WTC11 (cell line): ENCODE results near the gene TUBE1. TPM values are rescaled to one million over a fixed set of nuclear protein-coding genes. Genes with fewer than 3 reads are reported as not detected.

Experiments
- ATAC-seq: fragments of 200-7000 bp; cut with Tn5 transposase; 2 replicates; pipeline ENCODE4 v1.10.0; 2021; ENCODE audit warnings: mild to moderate bottlenecking, moderate library complexity
- CTCF ChIA-PET: fragments of 300-600 bp; sonication (Branson Sonifier 250); formaldehyde crosslinking; loops from one replicate; lab custom pipeline; 2021; ENCODE audit warnings: antibody characterized with exemption; lab: Charles Lee
- POLR2A ChIA-PET: fragments of 350-600 bp; sonication (Branson Sonifier 250); formaldehyde crosslinking; loops from one replicate; lab custom pipeline; 2021; ENCODE audit warnings: antibody characterized with exemption; lab: Charles Lee
- DNase-seq: peaks from one replicate; pipeline ENCODE4 v3.0.0; 2021; ENCODE audit warnings: low spot score
- H3K27ac Mint-ChIP-seq: 2 replicates; pipeline ENCODE4 v1.8.0; 2021; ENCODE audit warnings: mixed read lengths
- H3K27me3 Mint-ChIP-seq: 2 replicates; pipeline ENCODE4 v1.8.0; 2021; ENCODE audit warnings: low read depth, mild to moderate bottlenecking, moderate library complexity, mixed read lengths
- H3K36me3 Mint-ChIP-seq: 2 replicates; pipeline ENCODE4 v1.8.0; 2021; ENCODE audit warnings: mixed read lengths
- H3K4me1 Mint-ChIP-seq: 2 replicates; pipeline ENCODE4 v1.8.0; 2022; ENCODE audit warnings: mixed read lengths
- H3K4me3 Mint-ChIP-seq: 2 replicates; pipeline ENCODE4 v1.8.0; 2021; ENCODE audit warnings: mild to moderate bottlenecking, moderate library complexity, mixed read lengths
- H3K9me3 Mint-ChIP-seq: 2 replicates; pipeline ENCODE4 v1.8.0; 2021; ENCODE audit warnings: mixed read lengths
- CBFB ChIP-seq: sonication (generic); formaldehyde crosslinking; IDR thresholded peaks from 2 replicates; pipeline ENCODE4 v1.8.1; 2022; ENCODE audit warnings: mild to moderate bottlenecking, low read depth, missing genetic modification reagents
- GABPB1 ChIP-seq: sonication (generic); formaldehyde crosslinking; IDR thresholded peaks from 2 replicates; pipeline ENCODE4 v1.8.1; 2023; ENCODE audit warnings: mild to moderate bottlenecking, missing genetic modification reagents
- MYBL2 ChIP-seq: sonication (generic); formaldehyde crosslinking; IDR thresholded peaks from 2 replicates; pipeline ENCODE4 v1.8.1; 2023; ENCODE audit warnings: mild to moderate bottlenecking, moderate library complexity, missing genetic modification reagents
- NR3C1 ChIP-seq: sonication (generic); formaldehyde crosslinking; conservative IDR thresholded peaks from 2 replicates; pipeline ENCODE4 v1.8.1; 2023; ENCODE audit warnings: low read depth, mild to moderate bottlenecking, missing genetic modification reagents
- SMAD4 ChIP-seq: sonication (generic); formaldehyde crosslinking; IDR thresholded peaks from 2 replicates; pipeline ENCODE4 v1.8.0; 2022; ENCODE audit warnings: mild to moderate bottlenecking, missing genetic modification reagents
- TEAD4 ChIP-seq: sonication (generic); formaldehyde crosslinking; IDR thresholded peaks from 2 replicates; pipeline ENCODE4 v1.8.0; 2022; ENCODE audit warnings: mild to moderate bottlenecking, missing genetic modification reagents
- ZNF219 ChIP-seq: sonication (generic); formaldehyde crosslinking; IDR thresholded peaks from 2 replicates; pipeline ENCODE4 v1.8.0; 2023; ENCODE audit warnings: missing genetic modification reagents, mild to moderate bottlenecking, borderline replicate concordance
- ZNF317 ChIP-seq: sonication (generic); formaldehyde crosslinking; IDR thresholded peaks from 2 replicates; pipeline ENCODE4 v1.8.1; 2023; ENCODE audit warnings: low read depth, mild to moderate bottlenecking, moderate library complexity, missing genetic modification reagents, borderline replicate concordance
- total RNA-seq: library from RNA; stranded (reverse); gene quantifications from 3 replicates; pipeline ENCODE4 v1.2.3, GENCODE V29; 2021
- TF ChIP-seq, protein P1 (sequence below): sonication (generic); formaldehyde crosslinking; IDR thresholded peaks from 2 replicates; pipeline ENCODE4 v1.8.1; 2023; ENCODE audit warnings: mild to moderate bottlenecking, moderate library complexity, missing genetic modification reagents
- TF ChIP-seq, protein P2 (sequence below): fragments of 250-450 bp; sonication (Bioruptor Pico); IDR thresholded peaks from 2 replicates; pipeline ENCODE4 v1.9.0; 2021; ENCODE audit warnings: mild to moderate bottlenecking, borderline replicate concordance
- TF ChIP-seq, protein P3 (sequence below): sonication (generic); formaldehyde crosslinking; IDR thresholded peaks from 2 replicates; pipeline ENCODE4 v1.8.1; 2022; ENCODE audit warnings: low read depth, mild to moderate bottlenecking, moderate library complexity, missing genetic modification reagents, borderline replicate concordance
- TF ChIP-seq, protein P4 (sequence below): sonication (generic); formaldehyde crosslinking; conservative IDR thresholded peaks from 2 replicates; pipeline ENCODE4 v1.8.1; 2022; ENCODE audit warnings: mild to moderate bottlenecking, missing genetic modification reagents
- TF ChIP-seq, protein P5 (sequence below): sonication (generic); formaldehyde crosslinking; IDR thresholded peaks from 2 replicates; pipeline ENCODE4 v1.8.1; 2023; ENCODE audit warnings: mild to moderate bottlenecking, missing genetic modification reagents
- TF ChIP-seq, protein P6 (sequence below): fragments of 250-450 bp; sonication (Bioruptor Pico); IDR thresholded peaks from 2 replicates; pipeline ENCODE4 v1.8.0; 2021; ENCODE audit warnings: mild to moderate bottlenecking

Gene TUBE1
- total RNA-seq, 1 experiment from 2014 or later = 16.9 TPM

DNA sequence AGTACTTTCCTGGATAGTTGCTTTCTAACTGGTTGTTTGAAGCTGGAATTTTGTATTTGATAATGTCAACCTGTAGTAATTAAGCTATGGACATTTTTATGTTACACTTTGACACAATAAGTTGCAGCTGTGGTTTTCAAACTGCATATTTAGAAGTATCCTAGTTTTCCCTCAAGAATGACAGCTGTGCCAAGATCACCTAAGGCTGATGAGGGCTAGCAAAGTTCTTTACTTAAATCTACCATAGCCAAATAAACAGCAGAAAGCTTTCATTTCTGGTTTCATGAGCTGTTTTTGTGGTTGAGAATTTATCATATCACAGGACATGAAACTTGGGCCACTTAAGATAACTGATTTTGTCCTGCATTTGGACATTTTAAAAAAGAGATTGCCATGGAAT is 30.8 kb upstream of the TUBE1 start:
- ATAC-seq (no peak), DNase-seq (no peak)
- Mint-ChIP-seq H3K4me3 (no peak overlapping the region), H3K27me3 (no peaks in the 10 kb centered on the region), H3K27ac (no peak overlapping the region), H3K36me3 (no peaks in the 10 kb centered on the region), H3K4me1 (peaks cover 3% of the 10 kb centered on the region), H3K9me3 (no peaks in the 10 kb centered on the region)
- no peak for TF ChIP-seq TEAD4 (CRISPR knock-in tag)
- TF ChIP-seq, protein P1, sequence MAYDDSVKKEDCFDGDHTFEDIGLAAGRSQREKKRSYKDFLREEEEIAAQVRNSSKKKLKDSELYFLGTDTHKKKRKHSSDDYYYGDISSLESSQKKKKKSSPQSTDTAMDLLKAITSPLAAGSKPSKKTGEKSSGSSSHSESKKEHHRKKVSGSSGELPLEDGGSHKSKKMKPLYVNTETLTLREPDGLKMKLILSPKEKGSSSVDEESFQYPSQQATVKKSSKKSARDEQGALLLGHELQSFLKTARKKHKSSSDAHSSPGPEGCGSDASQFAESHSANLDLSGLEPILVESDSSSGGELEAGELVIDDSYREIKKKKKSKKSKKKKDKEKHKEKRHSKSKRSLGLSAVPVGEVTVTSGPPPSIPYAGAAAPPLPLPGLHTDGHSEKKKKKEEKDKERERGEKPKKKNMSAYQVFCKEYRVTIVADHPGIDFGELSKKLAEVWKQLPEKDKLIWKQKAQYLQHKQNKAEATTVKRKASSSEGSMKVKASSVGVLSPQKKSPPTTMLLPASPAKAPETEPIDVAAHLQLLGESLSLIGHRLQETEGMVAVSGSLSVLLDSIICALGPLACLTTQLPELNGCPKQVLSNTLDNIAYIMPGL (CRISPR knock-in tag) = no peak
- no peak for TF ChIP-seq NR3C1 (CRISPR knock-in tag)
- TF ChIP-seq SMAD4 (CRISPR knock-in tag) = no peak
- ChIA-PET POLR2A (no interaction called here), CTCF (no interaction called here)

DNA sequence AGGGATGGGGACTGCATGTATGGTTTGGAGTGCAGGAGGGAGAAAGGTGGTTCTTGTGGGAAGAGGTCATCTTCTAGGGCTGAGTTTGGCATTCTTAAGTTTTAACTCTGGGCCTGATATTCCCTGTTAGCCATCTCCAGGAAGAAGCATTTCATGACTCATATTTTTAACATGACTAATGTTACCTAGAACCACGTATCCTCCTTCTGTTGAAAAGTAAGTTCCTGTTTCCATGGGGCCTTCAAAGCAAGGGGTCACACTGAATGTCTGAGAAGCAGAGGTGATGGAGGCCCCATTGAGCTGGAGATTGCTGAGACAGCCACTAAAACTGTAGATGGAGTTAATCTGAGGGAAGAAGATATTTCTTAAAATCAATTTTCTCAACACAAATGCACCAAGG is 30.3 kb upstream of the TUBE1 start:
- no peak for DNase-seq
- H3K27ac Mint-ChIP-seq = no peak overlapping the region
- H3K4me1 Mint-ChIP-seq = no peaks in the 10 kb centered on the region
- TF ChIP-seq CBFB (CRISPR knock-in tag) (no peak), ZNF219 (CRISPR knock-in tag) (no peak), ZNF317 (no peak), GABPB1 (CRISPR knock-in tag) (no peak), MYBL2 (CRISPR knock-in tag) (no peak)
- TF ChIP-seq, protein P2, sequence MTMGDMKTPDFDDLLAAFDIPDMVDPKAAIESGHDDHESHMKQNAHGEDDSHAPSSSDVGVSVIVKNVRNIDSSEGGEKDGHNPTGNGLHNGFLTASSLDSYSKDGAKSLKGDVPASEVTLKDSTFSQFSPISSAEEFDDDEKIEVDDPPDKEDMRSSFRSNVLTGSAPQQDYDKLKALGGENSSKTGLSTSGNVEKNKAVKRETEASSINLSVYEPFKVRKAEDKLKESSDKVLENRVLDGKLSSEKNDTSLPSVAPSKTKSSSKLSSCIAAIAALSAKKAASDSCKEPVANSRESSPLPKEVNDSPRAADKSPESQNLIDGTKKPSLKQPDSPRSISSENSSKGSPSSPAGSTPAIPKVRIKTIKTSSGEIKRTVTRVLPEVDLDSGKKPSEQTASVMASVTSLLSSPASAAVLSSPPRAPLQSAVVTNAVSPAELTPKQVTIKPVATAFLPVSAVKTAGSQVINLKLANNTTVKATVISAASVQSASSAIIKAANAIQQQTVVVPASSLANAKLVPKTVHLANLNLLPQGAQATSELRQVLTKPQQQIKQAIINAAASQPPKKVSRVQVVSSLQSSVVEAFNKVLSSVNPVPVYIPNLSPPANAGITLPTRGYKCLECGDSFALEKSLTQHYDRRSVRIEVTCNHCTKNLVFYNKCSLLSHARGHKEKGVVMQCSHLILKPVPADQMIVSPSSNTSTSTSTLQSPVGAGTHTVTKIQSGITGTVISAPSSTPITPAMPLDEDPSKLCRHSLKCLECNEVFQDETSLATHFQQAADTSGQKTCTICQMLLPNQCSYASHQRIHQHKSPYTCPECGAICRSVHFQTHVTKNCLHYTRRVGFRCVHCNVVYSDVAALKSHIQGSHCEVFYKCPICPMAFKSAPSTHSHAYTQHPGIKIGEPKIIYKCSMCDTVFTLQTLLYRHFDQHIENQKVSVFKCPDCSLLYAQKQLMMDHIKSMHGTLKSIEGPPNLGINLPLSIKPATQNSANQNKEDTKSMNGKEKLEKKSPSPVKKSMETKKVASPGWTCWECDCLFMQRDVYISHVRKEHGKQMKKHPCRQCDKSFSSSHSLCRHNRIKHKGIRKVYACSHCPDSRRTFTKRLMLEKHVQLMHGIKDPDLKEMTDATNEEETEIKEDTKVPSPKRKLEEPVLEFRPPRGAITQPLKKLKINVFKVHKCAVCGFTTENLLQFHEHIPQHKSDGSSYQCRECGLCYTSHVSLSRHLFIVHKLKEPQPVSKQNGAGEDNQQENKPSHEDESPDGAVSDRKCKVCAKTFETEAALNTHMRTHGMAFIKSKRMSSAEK (CRISPR knock-in tag) = no peak
- TF ChIP-seq, protein P3, sequence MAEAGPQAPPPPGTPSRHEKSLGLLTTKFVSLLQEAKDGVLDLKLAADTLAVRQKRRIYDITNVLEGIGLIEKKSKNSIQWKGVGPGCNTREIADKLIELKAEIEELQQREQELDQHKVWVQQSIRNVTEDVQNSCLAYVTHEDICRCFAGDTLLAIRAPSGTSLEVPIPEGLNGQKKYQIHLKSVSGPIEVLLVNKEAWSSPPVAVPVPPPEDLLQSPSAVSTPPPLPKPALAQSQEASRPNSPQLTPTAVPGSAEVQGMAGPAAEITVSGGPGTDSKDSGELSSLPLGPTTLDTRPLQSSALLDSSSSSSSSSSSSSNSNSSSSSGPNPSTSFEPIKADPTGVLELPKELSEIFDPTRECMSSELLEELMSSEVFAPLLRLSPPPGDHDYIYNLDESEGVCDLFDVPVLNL (CRISPR knock-in tag) = no peak
- TF ChIP-seq, protein P4, sequence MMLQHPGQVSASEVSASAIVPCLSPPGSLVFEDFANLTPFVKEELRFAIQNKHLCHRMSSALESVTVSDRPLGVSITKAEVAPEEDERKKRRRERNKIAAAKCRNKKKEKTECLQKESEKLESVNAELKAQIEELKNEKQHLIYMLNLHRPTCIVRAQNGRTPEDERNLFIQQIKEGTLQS (CRISPR knock-in tag) = no peak
- TF ChIP-seq, protein P5, sequence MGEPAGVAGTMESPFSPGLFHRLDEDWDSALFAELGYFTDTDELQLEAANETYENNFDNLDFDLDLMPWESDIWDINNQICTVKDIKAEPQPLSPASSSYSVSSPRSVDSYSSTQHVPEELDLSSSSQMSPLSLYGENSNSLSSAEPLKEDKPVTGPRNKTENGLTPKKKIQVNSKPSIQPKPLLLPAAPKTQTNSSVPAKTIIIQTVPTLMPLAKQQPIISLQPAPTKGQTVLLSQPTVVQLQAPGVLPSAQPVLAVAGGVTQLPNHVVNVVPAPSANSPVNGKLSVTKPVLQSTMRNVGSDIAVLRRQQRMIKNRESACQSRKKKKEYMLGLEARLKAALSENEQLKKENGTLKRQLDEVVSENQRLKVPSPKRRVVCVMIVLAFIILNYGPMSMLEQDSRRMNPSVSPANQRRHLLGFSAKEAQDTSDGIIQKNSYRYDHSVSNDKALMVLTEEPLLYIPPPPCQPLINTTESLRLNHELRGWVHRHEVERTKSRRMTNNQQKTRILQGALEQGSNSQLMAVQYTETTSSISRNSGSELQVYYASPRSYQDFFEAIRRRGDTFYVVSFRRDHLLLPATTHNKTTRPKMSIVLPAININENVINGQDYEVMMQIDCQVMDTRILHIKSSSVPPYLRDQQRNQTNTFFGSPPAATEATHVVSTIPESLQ = no peak
- TF ChIP-seq, protein P6, sequence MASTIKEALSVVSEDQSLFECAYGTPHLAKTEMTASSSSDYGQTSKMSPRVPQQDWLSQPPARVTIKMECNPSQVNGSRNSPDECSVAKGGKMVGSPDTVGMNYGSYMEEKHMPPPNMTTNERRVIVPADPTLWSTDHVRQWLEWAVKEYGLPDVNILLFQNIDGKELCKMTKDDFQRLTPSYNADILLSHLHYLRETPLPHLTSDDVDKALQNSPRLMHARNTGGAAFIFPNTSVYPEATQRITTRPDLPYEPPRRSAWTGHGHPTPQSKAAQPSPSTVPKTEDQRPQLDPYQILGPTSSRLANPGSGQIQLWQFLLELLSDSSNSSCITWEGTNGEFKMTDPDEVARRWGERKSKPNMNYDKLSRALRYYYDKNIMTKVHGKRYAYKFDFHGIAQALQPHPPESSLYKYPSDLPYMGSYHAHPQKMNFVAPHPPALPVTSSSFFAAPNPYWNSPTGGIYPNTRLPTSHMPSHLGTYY (CRISPR knock-in tag) = no peak
- POLR2A ChIA-PET = no interaction called here
- no peak for ATAC-seq
- H3K9me3 Mint-ChIP-seq = no peaks in the 10 kb centered on the region
- CTCF ChIA-PET = interaction anchor here (1.8 kb wide), 1 partner anchor 30 kb away, joined by 5 read pairs; the partner anchor contains the start of genes FAM229B and TUBE1
- H3K36me3 Mint-ChIP-seq = no peaks in the 10 kb centered on the region
- no peak overlapping the region for H3K4me3 Mint-ChIP-seq
- no peaks in the 10 kb centered on the region for H3K27me3 Mint-ChIP-seq
